SK-N-DZ (cell line): ENCODE measurements around the gene GAL.

Source experiments
- DNase-seq: peaks from one replicate; pipeline ENCODE4 v3.0.0-alpha.2; 2015; ENCODE audit warnings: low spot score

Gene GAL

DNA sequence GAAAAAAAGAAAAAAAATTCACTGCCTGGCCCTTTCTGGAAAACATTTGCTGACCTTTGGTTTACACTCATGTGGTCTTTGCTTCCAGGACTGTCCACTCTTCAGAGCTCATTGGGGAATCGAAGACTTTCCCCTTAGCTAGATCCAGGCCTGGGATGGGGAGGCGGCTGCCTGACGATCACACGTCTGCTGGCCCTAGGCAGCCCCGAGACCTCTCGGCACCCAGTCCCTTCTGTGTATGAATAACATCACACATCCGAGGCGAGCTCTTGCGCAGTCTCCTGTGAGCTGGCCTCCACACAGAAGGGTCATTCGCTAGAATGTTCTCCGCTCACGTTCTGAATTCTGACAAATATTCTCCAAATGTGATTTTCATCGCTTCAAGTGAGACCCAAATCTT lies 25.7 kb upstream of the GAL start:
- DNase-seq = no peak

DNA sequence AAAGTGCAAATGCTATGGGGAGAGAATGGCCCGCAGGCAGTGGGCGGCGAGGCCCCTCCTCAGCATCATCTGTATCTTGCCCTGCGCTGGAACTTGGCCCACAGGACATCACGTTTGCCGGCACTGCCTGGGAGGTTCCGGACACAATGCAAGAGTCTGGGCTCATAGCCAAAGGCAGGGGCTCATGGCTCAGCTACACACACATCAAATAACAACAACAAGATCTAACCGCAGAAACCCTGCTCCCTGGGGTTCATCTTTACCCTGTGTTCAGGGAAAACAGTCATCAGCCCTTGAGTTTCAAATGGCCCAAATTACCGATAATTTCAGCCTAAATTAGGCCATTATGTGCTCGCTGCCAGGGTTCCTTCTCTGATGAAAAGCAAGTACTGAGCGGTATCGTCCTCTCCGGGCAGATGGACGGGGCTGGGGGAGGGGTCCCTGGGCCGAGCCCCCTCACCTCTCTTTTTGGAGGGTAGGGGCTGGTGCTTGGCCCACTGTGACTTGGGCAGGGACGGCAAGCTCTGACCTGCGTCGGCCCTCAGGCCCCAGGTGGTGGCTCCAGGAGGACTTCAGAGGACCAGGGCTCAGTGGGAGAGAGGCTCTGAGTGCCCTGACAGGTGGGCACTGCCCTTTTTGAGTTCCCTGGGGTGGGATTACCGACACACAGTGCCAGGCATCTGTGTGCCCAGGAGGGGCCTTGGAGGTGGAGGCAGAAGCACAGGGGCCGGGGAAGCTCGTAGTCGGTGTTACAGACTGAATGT lies 25.0 kb upstream of the GAL start:
- peak; percentile 51 for DNase-seq

DNA sequence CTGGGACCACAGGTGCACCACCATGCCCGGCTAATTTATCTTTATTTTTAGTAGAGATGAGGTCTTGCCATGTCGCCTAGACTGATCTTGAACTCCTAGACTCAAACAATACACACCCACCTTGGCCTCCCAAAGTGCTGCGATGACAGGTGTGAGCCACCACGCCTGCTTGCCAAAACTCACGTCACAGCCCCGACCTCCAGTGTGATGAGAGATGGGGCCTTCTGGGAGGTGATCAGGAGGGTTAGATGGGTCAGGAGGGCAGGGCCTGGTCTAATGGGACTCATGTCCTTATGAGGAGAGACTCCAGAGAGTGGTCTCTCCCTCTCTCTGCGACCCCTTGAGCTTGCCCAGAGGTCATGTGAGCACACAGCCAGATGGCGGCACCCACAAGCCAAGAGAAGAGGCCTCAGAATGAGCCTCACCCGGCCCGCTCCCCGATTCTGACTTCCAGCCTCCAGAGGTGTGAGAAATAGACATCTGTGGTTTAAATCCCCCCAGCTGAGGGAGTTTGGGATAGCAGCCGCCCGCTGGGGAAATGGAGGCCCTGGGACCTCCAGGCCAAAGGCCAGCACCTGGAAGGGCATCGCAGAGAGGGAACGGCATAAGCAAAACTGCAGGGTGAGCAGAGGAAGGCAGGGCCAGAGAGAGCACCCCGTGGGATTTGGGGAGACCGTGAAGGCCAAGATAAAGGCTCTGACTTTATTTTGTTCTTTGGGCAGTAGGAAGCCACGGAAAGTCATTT lies 24.1 kb upstream of the GAL start:
- DNase-seq = no peak

DNA sequence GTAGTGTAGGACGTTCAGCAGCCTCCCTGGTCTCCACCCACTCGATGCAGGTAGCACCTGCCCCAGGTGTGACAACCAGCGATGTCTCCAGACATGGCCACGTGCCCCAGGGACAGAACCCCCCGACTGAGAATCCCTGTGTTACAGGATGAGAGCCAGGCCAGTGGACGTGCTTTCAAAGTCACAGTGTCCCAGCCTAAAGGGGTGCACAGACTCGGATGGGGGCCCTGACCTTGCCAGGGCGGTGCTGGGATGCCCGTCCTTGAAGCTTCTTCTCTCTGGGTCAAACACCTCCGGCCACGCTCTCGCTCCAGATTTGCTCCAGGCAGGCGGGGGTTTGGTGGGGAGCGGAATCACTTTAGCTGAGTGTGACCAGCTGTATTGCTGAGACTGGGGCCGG lies 23.3 kb upstream of the GAL start:
- DNase-seq = no peak

DNA sequence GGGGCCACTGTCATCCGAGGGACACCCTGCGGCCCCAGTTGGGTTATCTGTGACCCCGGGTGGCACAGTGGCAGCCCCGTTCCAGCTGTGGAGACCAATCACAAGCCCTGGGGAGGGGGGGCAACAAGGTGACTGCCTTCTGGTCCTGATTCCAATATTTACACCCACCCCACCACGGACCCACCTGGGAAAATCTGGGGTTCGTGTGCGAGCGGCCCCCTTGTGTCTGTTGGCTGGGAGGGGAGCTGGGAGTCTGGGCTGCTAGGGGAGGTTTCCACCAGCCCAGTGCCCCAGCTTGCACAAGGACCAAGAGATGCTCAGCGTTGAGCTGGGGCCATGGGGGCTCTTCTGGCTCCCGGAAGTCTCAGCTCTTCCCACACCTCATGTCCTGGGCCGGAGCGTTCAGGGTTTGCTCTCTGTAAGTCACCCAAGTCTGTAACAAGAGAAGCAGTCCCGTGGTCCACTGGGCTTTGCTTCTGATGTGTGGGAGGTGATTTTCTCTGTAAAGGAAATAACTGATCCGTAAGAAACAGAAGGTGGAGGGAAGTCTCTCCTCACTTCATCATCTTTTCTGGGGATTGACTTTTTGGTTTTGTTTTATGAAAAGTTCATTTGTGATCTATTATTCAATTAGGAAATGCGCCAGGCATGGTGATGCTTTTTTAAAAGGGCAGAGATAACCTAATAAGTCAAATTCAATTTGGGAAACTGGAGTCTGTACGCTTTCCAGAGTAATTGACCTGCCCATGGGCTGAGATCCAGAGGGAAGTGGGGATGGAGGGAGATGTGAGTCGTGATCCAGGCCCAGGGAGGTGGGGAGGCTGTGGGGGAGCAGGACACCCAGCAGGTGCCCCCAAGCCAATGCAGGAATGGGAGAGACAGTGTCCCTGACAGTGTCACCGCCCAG lies 22.4 kb upstream of the GAL start:
- DNase-seq = peak; percentile 98

DNA sequence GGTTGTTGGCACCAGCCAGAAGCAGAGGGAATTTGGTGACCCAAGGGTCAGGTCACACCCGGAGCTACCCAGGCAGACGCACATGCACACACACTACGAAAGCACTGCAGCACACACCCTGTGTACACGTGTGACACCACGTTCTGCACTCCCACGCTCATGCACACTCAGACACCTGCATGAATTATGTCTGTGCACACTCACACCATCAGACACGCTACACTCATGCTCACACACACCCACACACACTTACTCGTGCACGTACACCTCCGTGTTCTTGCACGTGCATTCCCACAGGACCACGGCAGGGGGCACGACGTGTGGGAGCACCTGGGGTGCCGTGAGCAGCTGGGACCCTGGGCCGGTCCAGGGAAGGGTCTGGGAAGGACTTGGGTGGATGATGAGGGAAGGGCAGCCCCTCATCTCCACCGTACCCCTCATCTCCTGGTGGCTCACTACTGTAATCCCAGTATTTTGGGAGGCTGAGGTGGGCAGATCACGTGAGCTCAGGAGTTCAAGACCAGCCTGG lies 20.8 kb upstream of the GAL start:
- no peak for DNase-seq

DNA sequence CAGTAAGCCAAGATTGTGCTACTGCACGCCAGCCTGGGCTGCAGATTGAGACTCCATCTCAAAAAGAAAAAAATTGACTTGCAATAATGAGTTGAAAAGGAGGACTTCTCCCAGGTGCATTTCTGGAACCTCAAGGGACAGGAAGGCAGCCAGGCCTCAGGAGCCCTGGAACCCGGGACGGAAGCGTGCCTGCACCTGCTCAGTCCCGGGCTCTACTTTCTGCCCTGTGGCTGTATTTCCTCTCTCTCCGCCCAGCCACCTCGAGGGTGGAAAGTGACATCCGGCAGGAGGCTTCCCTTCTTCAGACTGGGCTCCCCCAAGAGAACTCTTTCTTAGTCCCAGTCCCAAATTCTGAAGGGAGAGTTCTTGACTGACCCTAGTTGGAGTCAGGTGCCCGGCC lies 20.2 kb upstream of the GAL start:
- DNase-seq = no peak

DNA sequence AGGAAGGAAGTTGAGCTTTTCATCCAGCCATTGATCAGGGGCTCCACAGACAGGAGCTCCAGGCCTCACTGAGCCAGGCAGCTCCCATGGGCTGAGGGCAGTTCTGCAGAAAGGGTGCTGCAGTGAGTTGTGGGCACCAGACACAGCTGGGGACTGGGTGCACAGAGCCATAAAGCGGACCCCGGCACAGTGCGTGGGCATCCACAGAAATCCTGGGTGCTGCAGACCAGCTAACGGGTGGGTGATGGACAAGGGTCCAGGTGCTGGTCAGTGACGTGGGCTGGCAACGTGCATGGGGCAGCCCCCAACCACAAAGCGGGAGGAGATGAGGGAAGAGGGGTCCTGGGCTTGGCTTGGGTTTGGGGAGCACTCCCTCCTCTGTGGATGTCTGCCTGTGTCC lies 19.4 kb upstream of the GAL start:
- no peak for DNase-seq

DNA sequence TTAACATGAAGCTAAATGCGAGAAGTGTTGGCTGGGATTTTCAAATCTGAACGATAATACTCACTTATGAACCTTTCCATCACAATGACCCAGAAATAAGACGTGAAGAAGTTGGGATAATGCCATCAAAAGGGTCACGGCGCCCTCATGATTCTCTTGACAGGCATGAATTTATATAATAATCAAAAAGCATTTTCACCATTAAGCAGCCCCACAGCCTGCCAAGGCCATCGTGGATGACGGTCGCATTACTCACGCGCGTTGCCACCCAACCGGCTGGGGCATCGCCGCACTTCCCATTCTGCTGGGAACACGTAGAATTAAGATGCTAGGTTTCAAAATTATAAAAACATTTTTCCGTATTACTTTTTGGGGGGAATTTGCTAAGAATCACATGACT lies 18.9 kb upstream of the GAL start:
- no peak for DNase-seq

DNA sequence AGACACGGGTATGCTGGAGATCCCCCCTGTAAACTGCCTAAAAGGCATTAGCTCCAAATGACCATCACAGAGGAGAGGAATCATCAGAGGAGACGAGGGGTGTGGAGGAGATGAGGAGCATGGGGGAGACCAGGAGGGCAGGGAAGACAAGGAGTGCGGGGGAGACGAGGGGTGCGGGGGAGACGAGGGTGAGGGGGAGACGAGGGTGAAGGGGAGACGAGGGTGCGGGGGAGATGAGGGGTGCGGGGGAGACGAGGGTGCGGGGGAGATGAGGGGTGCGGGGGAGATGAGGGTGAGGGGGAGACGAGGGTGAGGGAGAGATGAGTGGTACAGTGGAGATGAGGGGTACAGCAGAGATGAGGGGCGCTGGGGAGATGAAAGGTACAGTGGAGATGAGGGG lies 17.5 kb upstream of the GAL start:
- DNase-seq = no peak

DNA sequence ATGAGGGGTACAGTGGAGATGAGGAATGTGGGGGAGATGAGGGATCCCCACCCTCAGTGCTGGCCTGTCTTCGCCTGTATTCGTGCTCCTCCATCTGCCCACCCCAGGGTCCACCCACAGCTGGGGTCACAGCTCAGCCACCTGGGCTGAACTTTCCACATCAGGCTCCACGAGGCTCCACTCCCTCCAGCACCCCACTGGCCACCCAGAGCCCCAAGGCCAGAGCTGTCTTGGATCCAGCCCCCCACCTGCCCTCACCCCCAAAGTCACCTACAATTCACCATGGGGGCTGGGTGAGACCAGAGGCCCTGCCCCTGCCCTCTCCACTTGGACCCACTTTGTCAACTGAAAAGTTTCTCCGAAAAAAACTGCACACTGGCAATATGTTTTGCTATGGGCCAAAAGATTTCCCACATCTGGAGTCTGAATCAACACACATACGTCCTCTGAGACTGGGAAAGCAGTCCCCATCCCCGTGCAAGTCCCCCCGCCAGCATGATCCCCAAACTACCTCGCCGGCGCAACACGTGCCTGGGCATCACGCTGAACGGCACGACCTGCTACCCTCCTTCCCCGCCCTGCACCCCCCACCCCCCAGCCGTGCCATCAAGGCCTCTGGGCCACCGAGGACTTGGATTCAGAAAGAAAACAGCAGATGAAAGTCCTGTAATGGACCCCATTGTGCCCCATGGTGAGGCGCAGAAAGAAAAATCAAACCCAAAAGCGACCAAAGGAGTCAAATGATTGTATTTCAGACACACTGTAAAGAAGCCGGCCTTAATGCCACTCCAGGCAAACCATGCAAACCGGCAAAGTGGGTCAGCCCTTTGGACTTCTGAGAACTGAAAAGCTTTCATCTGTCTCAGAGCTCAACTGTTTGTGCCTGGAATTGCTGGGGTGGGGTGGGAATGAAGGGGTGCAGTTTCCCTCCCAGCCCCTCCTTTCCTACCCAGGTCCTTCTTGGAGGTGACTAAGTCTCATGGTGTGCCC lies 16.5 kb upstream of the GAL start:
- DNase-seq = no peak

DNA sequence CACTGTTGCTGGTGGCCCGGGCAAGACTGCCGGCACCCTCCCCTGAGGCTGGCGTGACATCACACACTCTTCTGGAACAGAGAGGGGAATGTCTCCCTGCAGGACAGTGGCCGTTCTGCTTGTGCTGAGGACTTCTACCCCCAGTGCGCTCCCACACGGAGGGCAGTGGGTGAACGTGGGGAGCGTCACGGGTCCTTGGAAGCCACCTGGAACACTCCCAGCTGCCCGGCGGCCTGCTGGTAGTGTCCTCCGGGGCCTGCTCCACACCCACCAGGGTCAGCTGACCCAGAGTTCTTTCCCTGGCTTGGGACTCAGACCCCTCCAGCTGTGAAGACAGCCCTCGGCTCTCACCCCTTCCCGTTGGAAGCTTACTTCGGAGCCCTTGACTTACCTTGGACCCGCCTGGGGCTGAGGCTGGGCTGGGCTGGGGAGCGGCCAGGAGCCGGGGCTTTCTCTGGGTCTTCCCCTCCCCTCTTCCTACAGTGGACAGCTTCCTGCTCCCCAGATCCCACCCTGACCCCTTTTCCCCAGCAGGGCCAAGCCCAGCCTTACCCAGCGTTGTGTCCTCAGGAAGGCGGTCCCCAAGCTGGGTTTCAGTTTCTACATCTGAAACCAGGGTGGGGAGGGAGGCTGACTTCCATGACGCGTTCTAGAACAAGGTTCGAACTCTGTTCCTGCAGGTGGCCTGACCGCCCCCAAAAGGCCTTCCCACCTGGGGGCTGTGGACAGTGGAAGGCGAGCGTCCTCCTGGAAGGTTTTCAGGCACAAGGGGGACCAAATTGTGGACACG lies 14.8 kb upstream of the GAL start:
- no peak for DNase-seq

DNA sequence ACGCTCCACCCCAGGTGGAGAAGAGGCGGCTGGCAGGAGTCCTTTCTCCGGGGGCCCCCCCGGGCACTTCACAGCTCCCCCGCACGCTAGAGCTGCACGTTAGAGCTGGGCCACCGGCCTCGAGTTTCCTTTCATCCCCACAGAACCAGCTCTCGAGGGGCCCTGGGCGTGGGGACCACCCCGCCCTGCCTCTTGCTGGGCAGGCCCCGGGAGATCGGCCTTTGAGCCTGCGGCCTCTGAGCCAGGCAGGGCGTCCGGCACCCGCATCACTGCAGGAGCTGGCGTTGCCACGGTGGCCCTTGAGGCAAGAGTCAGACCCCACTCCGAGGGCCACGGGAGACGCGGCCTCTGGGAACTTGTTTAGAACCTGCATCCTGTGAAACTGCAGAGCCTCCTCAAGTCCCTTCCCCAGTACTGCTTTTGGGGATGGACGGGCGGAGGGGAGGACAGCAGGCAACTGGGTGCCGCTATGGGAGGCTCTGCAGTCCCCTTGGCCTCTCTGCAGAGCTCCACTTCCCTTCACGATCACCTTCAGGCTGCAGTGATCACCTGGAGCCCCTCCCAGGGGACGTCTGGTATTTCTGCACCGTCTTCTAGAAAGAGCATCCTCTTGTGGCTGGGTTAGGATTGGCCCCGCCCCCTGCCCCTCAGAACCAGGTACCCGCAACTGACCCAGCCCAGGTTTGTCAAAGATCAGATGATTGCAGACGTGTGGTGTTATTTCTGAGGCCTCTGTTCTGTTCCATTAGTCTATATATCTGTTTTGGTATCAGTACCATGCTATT lies 13.9 kb upstream of the GAL start:
- DNase-seq = no peak

DNA sequence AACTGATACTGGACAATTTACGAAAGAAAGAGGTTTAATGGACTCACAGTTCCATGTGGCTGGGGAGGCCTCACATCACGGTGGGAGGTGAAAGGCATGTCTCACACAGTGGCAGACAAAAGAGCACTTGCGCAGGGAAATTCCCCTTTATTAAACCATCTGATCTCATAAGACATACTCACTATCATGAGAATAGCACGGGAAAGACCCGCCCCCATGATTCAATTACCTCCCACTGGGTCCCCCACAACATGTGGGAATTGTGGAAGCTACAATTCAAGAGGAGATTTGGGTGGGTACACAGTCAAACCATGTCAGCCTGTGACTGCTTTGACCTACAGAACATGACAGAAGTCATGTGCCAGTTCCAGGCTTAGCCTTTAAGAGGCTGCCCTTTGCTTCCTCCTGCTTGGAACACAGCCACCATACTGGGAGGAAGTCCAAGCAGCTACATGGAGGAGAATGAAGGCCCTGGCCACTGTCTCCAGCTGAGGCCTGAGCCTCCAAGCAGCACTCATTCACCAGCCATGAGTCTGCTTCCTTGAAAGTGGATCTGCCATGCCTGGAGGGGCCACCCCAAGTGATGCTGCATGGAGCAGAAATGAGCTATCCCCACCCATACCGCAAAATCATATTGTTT lies 10.9 kb upstream of the GAL start:
- DNase-seq = no peak

DNA sequence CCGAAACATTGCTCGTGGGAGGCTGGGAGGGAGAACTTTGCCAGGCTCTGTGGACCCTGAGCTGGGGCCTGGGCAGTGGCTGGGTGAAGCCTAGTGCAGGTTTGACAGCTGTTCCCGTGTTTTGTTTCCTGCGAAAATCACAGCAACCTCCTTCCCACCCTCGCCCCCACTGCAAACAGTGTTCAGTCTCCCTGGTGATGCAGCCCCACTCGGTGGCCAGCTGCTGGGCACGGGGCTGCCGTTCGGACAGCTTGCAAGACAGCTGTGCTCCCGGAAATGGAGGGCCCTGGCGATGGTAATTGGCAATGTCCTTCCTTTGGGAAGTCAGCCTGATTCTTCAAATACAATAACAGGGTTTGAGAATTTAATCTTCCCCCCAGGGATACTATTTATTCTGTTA lies 10.4 kb upstream of the GAL start:
- no peak for DNase-seq

DNA sequence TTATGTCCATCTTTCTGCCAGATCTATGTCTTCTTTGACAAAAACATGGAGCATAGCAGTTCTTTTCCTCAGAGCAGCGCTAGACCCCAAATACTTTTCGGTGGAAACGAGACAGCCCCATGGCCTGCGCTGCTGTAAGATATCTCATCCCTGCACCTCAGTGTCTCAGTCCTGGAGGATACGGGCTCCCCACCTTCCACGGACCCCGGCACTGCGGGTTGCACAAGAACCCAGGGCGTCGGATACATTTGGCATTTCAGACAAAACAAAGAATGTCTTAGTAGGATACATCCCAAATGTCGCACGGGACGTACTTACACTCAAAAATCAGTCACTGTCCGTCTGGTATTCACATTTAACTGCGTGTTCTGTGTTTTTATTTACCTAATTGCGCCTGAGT lies 9.9 kb upstream of the GAL start:
- no peak for DNase-seq

DNA sequence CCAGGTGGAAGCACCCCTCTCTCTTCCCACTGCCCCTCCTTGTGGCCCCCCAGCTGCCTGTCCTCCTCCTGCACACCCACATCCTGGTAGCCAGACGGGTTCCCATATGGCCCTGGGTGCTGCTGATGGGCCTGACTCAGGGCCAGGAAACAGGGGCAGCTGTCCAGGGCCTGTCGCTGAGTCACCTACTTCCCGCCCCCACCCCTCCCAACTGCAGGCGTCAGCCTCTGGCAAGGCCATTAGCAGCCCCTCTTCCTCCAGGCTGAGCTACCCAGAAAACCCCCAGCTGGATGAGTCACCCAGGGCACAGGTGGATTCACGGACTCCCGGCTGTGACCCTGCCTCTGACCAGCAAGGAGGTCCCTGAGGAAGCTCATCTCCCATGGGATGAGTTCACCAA lies 6.9 kb upstream of the GAL start:
- DNase-seq = peak; percentile 63

DNA sequence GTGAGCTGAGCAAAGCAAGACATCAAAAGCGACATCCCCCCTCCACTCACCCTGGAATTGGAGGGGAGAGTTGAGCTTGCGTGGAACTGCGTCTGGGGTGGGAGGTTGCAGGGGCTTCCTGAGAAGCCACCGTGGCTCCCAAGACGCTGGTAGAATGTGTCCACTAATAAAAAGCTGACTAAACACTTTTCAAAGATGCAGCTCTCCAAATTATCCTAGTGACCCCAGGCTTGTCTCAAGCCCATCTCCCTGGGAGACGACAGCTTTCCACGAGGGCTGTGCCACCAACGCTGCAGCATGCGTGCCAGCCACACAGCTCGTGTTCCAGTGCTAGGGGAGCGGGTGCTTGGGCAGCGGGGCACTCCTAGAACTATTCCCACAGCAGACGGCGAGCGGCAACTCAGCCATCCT lies 6.3 kb upstream of the GAL start:
- no peak for DNase-seq
